Activated naive CD4-positive, alpha-beta T cell treated with anti-CD3 and anti-CD28 coated beads, Interleukin-2, amount 50 U/mL, for 72 hours (primary cell): Measurements from ENCODE around the gene FAM110D. TPM values are rescaled to one million over a fixed set of nuclear protein-coding genes. Genes with fewer than 3 reads are reported as not detected.
A peak's percentile ranks its signal among the peaks of the same experiment; 100 is the strongest.

Experiments used
- ATAC-seq, 2 donors: fragments of 150-1000 bp; cut with Tn5 transposase; 2 replicates each; pipeline ENCODE4 v1.10.0; 2021; ENCODE audit warnings: mild to moderate bottlenecking in 2 of 2, moderate library complexity in 2 of 2
- DNase-seq, 2 donors: peaks; one replicate each; pipeline ENCODE4 v3.0.0; 2021 to 2022; ENCODE audit warnings: low spot score in 2 of 2
- H3K27ac Mint-ChIP-seq, 2 donors: one replicate each; pipeline ENCODE4 v1.8.0; 2022; ENCODE audit warnings: mild to moderate bottlenecking in 2 of 2, mixed read lengths in 2 of 2
- H3K36me3 Mint-ChIP-seq, 2 donors: one replicate each; pipeline ENCODE4 v1.8.0; 2022; ENCODE audit warnings: mixed read lengths in 2 of 2
- H3K9me3 Mint-ChIP-seq, 2 donors: one replicate each; pipeline ENCODE4 v1.8.0; 2022; ENCODE audit warnings: mixed read lengths in 2 of 2
- total RNA-seq, 2 donors: library from RNA; stranded (reverse); gene quantifications; one replicate each; pipeline ENCODE4 v1.2.3, GENCODE V29; 2022

FAM110D gene
- total RNA-seq, 2 donors from 2014 or later: not detected

- ATAC-seq: no peak
- no peak for DNase-seq
- no peaks in the 10 kb centered on the region for H3K9me3 Mint-ChIP-seq
Observed at GRCh38 chr1:26125946-26126320, 32.9 kb upstream of the FAM110D start.

GRCh38 chr1:26126321-26127084 is 32.4 kb upstream of the FAM110D start:
- ATAC-seq: peak; percentile 81 to 97
- H3K9me3 Mint-ChIP-seq: no peaks in the 10 kb centered on the region
- H3K36me3 Mint-ChIP-seq: peaks cover 0 to 12% of the 10 kb centered on the region in 2 donors
- H3K27ac Mint-ChIP-seq: peak overlapping the region; percentile 90 to 95
- peak in 1 of 2 donors; percentile 41 for DNase-seq

More at GRCh38 chr1:26125946-26126320, 32.9 kb upstream of the FAM110D start:
- peaks cover 0 to 12% of the 10 kb centered on the region in 2 donors for H3K36me3 Mint-ChIP-seq
- H3K27ac Mint-ChIP-seq: peak overlapping the region; percentile 90 to 95

- no peak for DNase-seq
- H3K36me3 Mint-ChIP-seq: peaks cover 0 to 2% of the 10 kb centered on the region in 2 donors
- peak overlapping the region; percentile 51 to 78 for H3K27ac Mint-ChIP-seq
- ATAC-seq: peak; percentile 12 to 47
- H3K9me3 Mint-ChIP-seq: no peaks in the 10 kb centered on the region
Observed at GRCh38 chr1:26127235-26128163, 31.4 kb upstream of the FAM110D start.

- H3K9me3 Mint-ChIP-seq: no peaks in the 10 kb centered on the region
- ATAC-seq (no peak), DNase-seq (no peak)
- H3K27ac Mint-ChIP-seq: no peak overlapping the region
- no peaks in the 10 kb centered on the region for H3K36me3 Mint-ChIP-seq
Observed at GRCh38 chr1:26129778-26130177, 29.1 kb upstream of the FAM110D start.

- ATAC-seq (no peak), DNase-seq (no peak)
- H3K36me3 Mint-ChIP-seq: no peaks in the 10 kb centered on the region
- H3K27ac Mint-ChIP-seq: no peak overlapping the region
- H3K9me3 Mint-ChIP-seq: no peaks in the 10 kb centered on the region
Observed at GRCh38 chr1:26130695-26131094, 28.2 kb upstream of the FAM110D start.

GRCh38 chr1:26132128-26132833 is 26.6 kb upstream of the FAM110D start:
- DNase-seq (no peak), ATAC-seq (peak; percentile 57 to 68)
- Mint-ChIP-seq H3K36me3 (no peaks in the 10 kb centered on the region), H3K9me3 (no peaks in the 10 kb centered on the region), H3K27ac (peak overlapping the region in 1 of 2 donors; percentile 6)

- ATAC-seq (no peak), DNase-seq (no peak)
- no peaks in the 10 kb centered on the region for H3K36me3 Mint-ChIP-seq
- H3K9me3 Mint-ChIP-seq: no peaks in the 10 kb centered on the region
- no peak overlapping the region for H3K27ac Mint-ChIP-seq
Observed at GRCh38 chr1:26132834-26133167, 26.1 kb upstream of the FAM110D start.

GRCh38 chr1:26134466-26134865 is 24.4 kb upstream of the FAM110D start:
- Mint-ChIP-seq H3K27ac (no peak overlapping the region), H3K9me3 (no peaks in the 10 kb centered on the region), H3K36me3 (no peaks in the 10 kb centered on the region)
- DNase-seq (no peak), ATAC-seq (no peak)

GRCh38 chr1:26138974-26139558 is 19.8 kb upstream of the FAM110D start:
- DNase-seq: no peak
- no peak for ATAC-seq
- Mint-ChIP-seq H3K27ac (no peak overlapping the region), H3K36me3 (no peaks in the 10 kb centered on the region), H3K9me3 (no peaks in the 10 kb centered on the region)

- no peaks in the 10 kb centered on the region for H3K36me3 Mint-ChIP-seq
- H3K9me3 Mint-ChIP-seq: no peaks in the 10 kb centered on the region
- DNase-seq: no peak
- H3K27ac Mint-ChIP-seq: no peak overlapping the region
- no peak for ATAC-seq
Observed at GRCh38 chr1:26142159-26142558, 16.7 kb upstream of the FAM110D start.

GRCh38 chr1:26145041-26145959 is 13.6 kb upstream of the FAM110D start:
- Mint-ChIP-seq H3K9me3 (no peaks in the 10 kb centered on the region), H3K36me3 (no peaks in the 10 kb centered on the region), H3K27ac (no peak overlapping the region)
- ATAC-seq (peak; percentile 94 to 96), DNase-seq (peak; percentile 73 to 74)

GRCh38 chr1:26145960-26146294 is 13.0 kb upstream of the FAM110D start:
- H3K27ac Mint-ChIP-seq: no peak overlapping the region
- H3K9me3 Mint-ChIP-seq: no peaks in the 10 kb centered on the region
- DNase-seq: no peak
- ATAC-seq: no peak
- no peaks in the 10 kb centered on the region for H3K36me3 Mint-ChIP-seq

GRCh38 chr1:26148887-26149286 is 10.0 kb upstream of the FAM110D start:
- ATAC-seq: no peak

GRCh38 chr1:26153966-26154532 is 4.8 kb upstream of the FAM110D start:
- H3K27ac Mint-ChIP-seq: no peak overlapping the region
- DNase-seq: peak in 1 of 2 donors; percentile 0
- ATAC-seq: no peak

More at GRCh38 chr1:26148887-26149286, 10.0 kb upstream of the FAM110D start:
- DNase-seq: no peak
- no peaks in the 10 kb centered on the region for H3K36me3 Mint-ChIP-seq
- no peaks in the 10 kb centered on the region for H3K9me3 Mint-ChIP-seq
- no peak overlapping the region for H3K27ac Mint-ChIP-seq

GRCh38 chr1:26154750-26155149 is 4.1 kb upstream of the FAM110D start:
- Mint-ChIP-seq H3K9me3 (no peaks in the 10 kb centered on the region), H3K27ac (no peak overlapping the region), H3K36me3 (no peaks in the 10 kb centered on the region)
- no peak for DNase-seq
- ATAC-seq: no peak

More at GRCh38 chr1:26153966-26154532, 4.8 kb upstream of the FAM110D start:
- no peaks in the 10 kb centered on the region for H3K9me3 Mint-ChIP-seq
- H3K36me3 Mint-ChIP-seq: no peaks in the 10 kb centered on the region
